SK-N-SH (cell line): ENCODE data around the gene NTM. TPM values are rescaled to one million over a fixed set of nuclear protein-coding genes. Genes with fewer than 3 reads are reported as not detected.

Experiments used
- polyA plus RNA-seq, 3 experiments: library from polyadenylated mRNA; depleted of rRNA; stranded (reverse); fragments of >200 nt; gene quantifications; 2 replicates each; pipeline ENCODE4 v1.2.3, GENCODE V29; 2012
- small RNA-seq, 7 experiments: library from RNA; depleted of rRNA; stranded (forward); fragments of <200 nt; gene quantifications; one replicate each; pipeline ENCODE3, GENCODE V24; 2012

The NTM gene
- polyA plus RNA-seq, 1 of the 3 experiments (the other 2 are of a cell fraction) = 20.0 TPM

Small RNAs within 50 kb of the gene (small RNA-seq; reads per million reads assigned to genes)
- gene RNU6ATAC12P = 0 reads per million in 7 experiments
